Measurements from ENCODE around the gene MGAT3.

MGAT3 gene

DNA sequence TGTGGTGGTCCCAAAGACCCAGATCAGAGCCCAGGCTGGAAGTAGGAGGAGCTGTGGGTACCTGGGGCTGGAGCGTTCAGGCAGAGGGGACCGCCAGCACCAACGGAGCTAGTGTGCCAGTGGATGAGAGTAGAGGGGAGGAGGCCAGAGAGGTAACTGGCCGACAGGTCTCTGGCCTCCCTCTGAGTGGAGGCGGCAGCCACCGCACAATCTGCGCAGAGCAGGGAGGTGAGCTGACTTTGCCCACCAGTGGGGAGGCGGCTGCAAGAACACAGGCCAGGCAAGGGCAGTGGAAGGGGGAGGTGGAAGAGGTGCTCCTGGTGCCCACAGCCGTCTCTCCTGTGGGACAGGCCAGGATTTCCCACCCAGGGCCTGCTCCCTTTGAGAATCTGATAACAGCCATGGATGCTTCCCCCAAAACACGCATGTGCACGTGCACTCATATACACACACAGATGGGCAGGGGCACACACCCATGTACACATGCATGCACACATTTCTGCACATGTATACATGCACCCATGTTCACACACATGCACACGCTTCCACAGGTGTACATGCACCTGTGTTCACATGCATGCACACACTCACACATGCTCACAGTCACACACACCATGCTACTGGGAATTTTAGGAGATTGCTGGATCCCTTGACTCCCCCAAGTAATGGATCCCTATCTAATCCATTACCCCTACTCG lies 6.4 kb upstream of the MGAT3 start:
- no peak for DNase-seq (ENCODE audit: low read depth)

DNA sequence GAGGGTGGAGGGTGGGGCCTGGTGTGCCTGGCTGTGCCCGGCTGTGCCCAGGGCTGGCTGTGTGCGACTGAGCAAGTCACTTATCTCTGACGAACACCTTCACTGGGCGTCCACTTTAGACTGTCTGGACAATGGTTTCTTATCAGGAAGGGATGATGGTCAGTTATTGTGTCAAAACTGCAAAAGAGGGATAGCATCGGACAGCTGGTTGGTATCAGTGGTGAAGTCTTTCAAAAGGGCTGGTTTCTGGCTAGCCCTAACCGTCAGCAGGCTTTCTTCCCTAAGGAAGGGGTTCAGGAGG lies 4.1 kb upstream of the MGAT3 start:
- no peak for DNase-seq (ENCODE audit: low read depth)

DNA sequence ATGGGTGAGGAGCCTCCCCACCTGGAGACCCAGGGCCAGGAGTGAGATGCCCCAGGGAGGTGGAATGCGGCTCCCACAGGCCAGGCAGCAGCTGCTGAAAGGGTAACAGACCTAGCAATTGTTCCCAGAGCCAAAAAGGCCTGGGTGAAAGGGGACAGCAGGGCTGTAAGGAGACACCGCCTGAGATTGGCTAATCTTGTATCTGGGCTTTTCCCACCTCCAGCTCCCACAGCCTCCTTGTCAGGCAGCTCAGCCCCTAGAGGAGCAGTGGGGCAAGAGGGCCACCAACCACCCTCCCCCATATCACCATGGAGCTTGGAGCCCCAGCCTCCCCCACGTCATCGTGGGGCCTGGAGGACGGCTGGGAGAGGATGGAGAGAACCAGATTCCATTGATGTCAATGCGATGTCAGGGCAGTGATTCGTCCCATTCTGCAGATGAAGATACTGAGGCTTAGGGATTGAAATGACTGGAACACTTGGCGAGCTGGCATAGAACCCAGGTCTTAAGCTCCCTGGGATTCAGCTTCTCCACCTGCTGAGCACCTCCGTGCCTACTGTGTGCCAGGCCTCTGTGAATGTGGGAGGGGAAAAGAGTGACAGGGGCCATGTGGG lies 2.9 kb upstream of the MGAT3 start:
- no peak for DNase-seq (ENCODE audit: low read depth)

DNA sequence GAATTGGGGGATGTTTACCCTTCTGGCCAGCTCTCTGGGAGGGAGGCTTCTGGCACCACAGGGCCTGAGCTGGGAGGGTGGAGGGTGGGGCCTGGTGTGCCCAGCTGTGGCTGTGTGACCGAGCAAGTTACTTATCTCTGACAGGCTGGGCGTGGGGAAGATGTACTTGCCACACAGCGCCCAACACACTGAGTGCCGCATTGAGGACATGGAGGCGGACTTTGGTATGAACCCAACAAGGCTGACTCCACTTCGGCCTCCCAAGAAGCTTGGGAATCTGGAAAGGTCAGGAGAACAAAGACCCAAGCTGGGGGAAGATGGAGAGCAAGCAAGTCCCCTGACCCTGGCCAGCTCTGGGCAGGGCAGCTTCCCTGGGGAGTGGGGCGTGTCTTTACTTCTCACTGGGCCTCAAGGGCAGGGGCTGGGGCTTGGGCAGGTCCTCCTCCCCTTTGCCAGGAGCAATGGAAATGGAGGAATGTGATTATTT lies 2.4 kb upstream of the MGAT3 start:
- no peak for DNase-seq (ENCODE audit: low read depth)

DNA sequence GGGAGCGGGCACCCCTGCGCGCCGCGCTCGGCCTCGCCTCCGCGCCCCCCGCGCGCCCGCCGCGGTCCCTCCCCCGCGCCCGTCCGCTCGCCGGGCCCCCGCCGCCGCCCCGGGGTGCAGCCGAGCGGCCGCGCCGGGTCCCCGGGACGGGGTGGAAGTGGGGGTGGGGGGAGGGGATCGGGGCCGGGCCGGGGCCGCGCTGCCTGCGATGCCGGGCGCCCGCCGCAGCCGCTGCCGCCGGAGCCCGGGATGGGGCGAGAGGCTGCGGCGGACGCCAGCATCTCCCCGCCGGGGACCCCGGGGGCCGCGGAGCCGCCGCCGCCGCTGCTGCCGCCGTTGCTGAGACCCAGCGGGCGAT lies 365 bp downstream of the MGAT3 start:
- DNase-seq (ENCODE audit: low read depth) = no peak

DNA sequence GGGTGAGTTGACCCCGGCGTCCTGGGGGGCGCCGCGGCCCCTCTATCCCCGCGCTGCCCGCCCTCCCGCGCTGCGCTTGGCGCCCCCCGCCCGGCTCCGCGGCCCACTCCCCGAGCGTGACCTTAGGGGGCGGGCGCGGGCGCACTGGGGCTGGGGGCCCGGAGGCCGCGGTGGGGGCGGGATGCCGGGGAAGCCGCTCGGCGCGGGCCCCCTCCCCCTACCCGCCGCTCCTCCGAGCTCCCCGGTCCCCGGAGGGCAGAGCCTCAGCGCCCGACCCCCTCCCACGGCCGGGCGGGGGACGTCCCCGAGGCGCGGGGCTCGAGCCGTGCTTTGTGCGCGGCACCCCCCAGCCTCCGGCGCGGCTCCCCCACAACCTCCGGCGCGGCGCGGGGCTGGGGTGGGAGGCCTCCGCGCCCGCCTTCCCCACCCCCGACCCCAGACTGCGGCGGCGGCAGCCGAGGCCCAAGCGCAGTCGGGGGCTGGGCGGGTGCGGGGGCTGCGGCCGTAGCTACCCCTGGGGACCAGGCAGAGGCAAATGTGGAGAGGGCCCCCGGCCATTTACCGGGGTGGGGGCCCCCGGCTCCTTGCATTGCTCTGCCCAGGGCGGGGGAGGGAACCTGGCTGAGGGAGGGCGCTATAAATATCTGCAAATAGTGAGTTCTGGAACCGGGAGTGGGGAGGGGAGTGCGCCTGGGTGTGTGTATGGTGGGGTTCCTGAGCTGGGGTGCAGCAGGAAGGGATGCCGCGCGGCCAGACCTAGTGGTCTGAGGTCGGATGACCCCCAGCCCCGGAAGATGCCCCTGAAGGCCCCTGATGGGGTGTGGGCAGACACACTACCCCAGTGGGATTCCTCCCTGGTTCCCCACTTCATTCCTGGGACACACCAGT lies 988 bp downstream of the MGAT3 start:
- no peak for DNase-seq (ENCODE audit: low read depth)

DNA sequence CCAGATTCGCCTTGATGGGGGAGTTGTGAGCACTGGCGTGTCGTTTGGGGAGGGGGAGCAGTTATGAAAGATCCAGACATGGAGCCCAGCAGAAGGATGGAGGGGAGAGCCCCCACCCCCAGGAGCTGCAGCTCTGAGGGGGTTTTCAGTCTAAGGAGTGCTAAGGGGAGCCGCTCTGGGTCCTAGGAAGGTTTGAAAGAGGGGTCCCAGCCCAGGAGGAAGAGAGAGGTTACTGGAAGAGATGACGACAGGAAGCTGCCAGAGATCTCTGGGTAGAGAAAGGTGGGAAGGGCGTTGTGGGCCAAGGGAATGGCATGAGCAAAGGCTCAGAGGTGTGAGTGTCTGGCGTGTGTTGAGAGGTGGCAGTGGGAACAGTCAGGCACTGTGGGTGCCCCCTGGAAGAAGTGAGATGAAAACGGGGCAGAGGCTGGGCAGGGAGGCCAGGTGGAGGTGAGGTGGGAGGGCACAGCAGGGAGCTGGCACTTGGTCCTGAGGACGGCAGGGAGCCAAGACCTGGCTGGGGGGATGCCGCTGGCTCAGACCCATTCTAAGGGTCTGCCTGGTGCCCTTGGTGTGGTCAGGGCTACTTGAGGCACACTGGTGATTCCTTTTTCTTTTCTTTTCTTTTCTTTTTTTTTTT lies 1.8 kb downstream of the MGAT3 start:
- no peak for DNase-seq (ENCODE audit: low read depth)

DNA sequence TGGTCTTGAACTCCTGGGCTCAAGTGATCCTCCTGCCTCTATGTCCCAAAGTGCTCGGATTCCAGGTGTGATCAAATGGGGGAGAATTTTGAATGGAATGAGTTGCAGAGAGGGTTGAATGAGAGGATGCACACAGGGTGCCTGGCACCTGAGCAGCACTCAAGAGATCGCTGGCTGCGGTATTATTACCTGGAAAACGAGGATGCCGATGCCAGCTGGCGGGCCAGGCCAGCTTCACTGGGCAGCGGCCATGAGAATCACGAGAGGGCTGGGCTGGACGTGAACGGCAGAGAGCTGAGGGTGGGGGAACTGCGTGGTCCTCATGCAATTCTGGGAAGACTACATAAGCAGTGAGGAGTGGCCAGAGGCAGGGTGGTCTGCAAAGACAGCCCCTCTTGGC lies 2.9 kb downstream of the MGAT3 start:
- no peak for DNase-seq (ENCODE audit: low read depth)

DNA sequence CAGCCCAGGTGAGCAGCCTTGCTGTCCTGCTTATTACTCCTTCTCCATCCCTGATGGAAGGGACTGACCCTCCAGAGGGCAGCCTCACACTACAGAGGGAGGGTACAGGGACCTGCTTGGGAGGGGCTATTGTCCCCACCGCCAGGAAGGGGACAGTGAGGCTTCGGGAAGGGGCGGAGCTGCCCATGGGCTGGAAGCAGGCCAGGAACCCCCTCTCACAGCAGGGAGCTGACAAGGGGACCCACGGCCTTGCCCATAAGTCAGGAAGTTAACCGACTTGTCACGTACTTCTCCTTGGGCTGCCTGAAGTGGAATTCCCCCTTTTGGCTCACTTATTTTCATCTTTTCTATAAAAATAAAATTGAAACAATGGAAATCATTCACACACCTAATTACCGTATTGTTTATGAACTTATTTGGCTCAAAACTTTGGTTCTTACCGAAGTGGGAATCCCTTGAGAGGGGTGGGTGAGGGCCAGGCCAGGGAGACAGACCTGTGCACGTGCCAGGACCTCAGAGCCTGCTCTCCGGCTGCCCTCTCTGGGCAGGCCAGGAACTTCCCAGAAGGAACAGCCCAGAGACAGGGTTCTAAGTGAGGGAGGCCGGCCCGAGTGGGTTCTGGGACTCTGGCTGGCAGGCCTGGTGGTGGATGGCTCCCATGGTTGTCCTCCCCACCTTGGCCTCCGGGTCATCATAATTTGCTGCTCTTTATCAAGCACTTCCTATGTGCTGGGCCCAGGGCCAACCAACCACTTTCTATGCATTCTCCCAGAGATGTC lies 5.8 kb downstream of the MGAT3 start:
- DNase-seq (ENCODE audit: low read depth) = no peak

DNA sequence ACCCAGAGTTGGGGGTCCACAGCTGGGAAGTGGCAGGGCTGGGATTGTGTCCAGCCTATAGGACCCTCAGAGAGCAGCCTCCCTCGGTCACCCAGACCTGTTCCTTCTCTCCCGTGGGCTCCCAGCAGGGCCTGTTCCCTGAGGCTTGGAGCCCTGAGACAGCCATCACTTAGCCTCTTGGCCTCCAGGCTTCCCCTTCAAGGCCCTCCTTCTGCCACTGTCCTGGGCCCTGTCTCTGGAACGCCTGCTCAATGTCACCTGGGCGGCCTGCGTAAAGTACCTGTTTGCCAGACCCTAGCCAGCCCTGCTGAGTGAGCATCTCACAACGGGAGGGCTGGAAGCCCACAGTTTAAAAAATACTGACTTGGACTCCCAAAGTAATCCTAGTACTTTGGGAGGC lies 6.5 kb downstream of the MGAT3 start:
- no peak for DNase-seq (ENCODE audit: low read depth)

DNA sequence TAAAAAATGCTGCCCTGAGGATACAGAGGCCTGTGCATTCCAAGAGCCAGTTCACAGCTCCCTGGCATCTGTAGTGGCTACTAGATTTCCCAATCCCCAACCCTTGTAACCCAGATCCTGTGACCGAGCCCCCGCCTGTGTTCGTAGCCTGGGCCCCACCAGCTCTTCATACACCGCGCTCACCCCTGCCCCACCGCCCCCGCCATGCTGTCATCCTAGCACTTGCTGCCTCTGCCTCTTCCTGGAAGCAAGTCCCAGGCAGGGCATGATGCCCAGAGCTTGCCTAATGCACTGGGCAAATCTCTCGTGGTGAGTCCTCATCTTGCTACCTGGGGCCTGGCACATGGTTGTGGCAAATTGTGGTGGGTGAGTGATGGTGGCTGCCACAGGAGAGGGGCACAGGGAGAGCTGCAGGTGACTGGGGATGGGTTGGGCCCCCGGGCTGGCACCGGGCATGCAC lies 7.1 kb downstream of the MGAT3 start:
- no peak for DNase-seq (ENCODE audit: low read depth)

DNA sequence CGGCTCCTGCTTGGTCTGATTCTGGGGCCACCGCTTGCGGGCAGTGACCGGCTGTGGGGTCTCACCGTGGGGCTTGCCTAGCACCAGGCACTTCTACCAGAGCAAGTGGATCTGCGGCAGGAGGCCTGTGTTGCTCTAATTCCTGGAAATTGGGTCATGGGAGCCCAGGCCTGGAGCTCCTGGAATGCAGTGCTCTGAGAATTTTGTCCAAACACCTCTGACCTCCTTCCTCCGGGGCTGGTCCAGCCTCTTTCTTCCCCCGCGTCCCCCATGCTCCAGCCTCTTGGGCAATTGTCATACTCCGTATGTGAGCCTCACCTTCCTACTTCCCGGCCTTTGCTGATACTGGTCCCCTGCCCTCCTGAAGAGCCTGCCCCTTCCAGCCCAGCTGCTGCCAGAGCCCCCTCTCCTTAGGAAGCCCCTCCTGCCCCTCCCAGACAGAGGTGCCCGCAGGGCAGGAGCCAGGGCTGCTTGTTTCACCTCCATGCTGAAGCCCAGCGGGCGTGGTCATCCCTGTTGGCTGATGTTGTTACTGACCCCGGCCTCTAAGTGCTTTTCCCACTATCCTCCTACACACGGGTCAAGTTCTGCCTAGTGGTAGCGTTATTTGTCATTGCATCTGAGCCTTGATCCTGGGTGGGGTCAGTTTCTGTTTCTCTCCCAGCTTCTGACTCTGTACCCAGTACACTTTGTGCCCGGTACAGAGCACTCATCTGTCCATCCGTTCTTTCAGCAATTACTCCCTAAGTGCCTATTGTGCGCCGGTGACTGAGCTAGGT lies 9.6 kb downstream of the MGAT3 start:
- no peak for DNase-seq (ENCODE audit: low read depth)

DNA sequence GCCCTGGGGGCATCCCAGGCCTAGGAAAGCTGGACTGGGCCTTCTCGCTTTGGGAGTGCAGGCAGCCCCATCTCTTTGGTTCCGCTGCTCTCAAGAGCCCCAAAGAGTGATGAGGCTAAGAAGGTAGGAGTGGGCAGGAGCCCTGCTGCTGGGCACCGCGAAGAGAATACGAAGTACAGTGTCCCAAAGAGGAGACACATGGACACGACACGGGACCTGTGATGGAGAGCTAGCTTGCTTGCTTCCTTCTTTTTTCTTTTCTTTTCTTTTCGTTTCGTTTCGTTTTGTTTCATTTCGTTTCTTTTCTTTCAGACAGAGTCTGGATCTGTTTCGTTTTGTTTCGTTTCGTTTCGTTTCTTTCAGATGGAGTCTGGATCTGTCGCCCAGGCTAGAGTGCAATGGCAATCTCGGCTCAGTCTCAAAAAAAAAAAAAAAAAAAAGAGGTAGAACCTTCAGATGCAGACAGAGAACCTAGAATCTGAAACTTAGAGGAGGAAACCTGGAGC lies 10.6 kb downstream of the MGAT3 start:
- DNase-seq (ENCODE audit: low read depth) = no peak

DNA sequence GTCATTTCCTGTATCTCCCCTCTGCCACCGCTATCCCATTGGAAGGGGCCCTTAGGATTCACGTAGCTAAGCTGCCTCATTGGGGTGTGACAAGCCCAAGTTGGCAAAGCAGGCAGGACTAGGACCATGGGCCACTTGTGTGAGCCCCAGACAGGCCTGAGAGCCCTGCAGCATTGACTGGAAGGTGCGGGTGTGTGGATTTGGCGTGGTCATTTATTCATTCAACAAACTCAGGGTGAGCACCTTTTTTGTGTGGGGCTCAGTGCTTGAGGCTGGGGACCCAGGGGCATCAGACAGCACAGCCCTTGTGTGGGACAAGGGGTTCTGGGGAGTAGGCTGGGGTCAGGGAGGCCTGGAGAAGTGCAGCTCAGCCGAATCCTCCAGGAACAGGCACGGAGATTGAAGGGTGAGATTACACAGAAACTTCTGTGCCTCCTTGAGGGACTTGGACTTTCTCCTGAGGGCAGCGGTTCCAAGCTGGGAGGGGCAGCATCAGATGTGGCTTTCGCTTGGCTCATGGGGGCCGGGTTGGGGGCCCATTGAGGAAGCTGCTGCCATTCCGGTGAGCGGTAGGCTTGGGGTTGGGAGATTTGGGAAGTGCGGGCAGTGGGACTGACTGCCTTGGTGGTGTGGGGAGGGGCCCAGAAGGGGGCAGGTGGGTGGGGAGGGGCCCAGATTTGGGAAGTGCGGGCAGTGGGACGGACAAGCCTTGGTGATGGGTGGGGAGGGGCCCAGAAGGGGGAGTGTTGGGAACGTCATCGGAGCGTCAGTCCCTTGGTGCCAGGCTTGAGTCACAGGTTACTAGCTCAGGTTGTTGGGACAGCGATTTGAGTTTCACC lies 11.9 kb downstream of the MGAT3 start:
- no peak for DNase-seq (ENCODE audit: low read depth)

DNA sequence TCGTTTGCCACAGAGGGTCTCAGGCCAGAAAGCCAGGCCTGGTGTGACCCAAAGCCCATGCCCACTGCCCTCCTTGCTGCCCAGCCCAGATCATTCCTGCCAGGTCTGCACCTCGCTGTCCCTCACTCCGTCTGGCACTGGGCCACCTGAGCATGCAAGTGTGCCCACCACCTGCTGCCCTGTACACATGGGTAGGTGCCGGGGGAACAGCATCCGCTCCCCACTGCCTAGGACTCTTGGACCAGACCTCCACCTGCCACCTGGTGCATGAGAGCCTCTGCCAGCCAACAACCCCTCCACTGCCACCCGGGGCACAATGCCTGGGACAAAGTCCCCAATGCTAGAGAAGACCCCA lies 12.5 kb downstream of the MGAT3 start:
- DNase-seq (ENCODE audit: low read depth) = no peak

DNA sequence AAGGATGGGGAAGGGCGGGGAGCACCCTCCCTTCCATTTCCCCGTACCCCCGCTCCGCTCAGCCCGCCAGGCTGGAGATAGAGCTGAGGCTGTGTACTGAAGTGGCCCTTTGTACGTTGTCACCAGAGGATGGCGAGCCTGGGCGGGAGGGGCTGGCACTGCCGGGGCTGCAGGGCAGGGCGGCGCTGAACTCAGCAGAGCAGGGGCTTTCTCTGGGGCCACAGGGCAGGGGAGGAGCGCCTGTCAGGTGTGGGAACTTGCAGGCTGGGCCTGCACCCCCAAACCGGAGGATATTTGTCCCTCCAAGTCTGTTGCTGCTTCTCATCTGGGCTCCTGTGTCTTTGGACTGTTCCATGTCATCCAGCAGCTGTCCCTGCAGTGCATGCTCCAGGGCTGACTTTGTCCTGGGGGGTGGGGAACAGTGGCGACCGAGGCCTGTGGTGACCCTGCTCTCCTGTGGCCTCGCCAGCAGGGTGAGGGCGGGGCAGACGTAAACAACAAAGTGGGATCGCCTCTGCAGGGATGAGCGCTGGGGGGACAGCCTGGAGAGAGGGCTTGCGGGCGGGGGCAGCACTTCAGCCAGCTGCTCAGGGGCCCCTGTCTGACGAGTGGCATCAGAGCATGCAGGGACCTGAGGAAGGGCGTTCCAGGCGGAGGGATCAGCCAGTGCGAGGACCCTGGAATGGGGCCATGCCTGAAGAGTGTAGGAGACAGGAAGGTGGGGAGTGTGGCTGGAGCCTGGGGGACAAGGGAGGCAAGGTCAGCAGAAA lies 13.1 kb downstream of the MGAT3 start:
- DNase-seq (ENCODE audit: low read depth) = no peak

DNA sequence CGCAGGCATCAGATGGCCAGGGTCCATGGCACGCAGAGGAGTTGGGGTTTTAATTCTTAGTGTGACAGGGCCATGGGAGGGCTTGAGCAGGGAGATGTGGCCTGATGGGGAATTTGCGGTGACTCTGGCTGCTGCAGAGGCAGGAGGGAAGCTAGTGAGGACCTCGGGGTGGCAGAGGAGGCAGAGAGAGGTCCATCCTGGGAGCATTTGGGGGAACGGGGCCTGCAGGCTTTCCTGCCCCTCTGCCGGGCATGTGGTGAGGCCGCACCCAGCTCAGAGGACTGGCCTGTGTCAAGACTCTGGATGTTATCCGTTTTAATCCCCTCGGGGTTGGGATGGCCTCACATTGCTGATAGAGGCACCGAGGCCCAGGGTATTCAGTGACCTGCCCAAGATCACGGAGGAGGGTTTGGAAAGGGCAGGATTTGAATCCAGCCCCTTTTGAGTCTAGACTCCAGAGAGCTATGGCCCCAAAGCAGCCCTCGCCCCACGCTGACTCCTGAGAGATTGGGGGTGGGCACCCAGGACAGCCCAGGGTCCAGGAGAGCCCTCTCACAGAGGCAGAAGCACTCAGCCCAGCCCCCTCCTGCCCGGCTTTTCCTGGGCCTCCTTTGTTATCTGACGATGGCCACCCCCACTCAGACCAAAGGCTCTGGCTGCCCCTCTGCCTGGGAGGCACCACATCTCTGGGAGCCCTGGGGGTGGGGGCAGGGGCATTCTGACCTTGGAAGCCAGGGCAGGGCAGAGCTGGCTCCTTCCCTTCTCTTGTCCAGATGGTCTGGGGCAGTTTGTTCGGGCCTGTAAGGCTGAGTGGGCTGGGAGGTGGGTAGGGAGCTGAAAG lies 13.9 kb downstream of the MGAT3 start:
- no peak for DNase-seq (ENCODE audit: low read depth)

DNA sequence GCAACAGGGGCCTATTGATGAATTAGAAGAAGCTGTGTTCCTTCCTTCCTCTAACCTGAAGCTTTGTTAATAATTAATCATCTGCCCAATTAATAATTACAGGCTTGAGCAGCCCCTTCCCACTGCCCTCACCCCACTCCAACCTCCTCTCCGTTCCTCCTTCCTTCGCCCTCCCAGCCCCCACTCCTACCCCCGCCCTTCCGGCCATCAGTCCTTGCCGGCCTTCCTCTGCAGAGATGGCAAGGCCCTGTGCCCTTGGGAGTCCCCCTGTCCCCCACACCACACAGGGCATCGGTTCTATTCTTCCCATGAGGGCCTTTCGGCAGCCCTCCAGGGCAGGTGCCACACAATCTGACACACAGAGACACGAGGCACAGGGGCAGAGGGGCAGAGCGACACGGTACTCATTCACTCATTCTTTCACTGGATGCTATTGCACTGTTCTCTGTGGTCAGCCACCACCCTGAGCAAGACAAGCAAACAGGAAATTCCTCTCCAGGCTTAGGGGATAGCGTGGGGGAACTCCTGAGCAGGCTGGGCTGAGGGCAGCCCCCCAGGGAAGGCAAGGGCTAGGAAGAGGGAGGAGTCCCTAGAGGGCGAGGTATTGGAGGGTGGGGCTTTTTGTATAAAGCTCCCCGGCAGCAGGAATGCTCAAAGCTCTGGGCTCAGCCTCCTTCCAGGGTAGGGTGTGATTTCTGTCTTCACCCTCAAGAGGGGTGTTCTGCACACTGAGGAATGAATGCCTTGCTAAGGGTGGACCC lies 14.7 kb downstream of the MGAT3 start:
- DNase-seq (ENCODE audit: low read depth) = no peak
